HG03520 (cell line): ENCODE results near the gene FXYD4.
A peak's percentile ranks its signal among the peaks of the same experiment; 100 is the strongest.
"Not testable (repeated sequence)": the region's sequence is repeated elsewhere in the genome, so short reads cannot be mapped to it uniquely, and the experiment has no call there.

Source experiments
- ATAC-seq: cut with Tn5 transposase; IDR thresholded peaks from one replicate; pipeline ENCODE4 v1.9.1; 2021; ENCODE audit warnings: mild to moderate bottlenecking, moderate library complexity; ENCODE audit not compliant: unreplicated experiment

Gene FXYD4, protein sequence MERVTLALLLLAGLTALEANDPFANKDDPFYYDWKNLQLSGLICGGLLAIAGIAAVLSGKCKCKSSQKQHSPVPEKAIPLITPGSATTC

DNA sequence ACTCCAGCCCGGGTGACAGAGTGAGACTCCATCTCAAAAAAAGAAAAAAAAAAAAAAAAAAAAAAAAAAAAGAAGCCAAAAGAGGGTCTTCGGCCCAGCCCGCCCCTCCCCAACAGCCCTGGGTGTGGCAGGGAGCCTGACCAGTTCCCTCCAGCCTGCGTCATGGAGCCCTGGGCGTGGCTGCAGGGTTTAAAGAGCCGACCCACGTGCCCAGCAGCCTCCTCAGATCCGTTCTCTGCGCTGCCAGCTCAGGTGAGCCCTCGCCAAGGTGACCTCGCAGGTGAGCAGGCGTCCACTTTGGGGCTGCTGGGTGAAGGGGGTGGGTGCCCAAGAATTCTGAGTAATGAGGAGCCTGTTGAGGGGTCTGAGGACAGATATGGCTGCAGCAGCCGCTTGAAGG is at the start of gene FXYD4:
TSS of gene FXYD4 (plus strand) at position 219 of the 400 bp plus-strand sequence. CDS start 2,111 bp downstream, outside the sequence.
- ATAC-seq, result no peak

DNA sequence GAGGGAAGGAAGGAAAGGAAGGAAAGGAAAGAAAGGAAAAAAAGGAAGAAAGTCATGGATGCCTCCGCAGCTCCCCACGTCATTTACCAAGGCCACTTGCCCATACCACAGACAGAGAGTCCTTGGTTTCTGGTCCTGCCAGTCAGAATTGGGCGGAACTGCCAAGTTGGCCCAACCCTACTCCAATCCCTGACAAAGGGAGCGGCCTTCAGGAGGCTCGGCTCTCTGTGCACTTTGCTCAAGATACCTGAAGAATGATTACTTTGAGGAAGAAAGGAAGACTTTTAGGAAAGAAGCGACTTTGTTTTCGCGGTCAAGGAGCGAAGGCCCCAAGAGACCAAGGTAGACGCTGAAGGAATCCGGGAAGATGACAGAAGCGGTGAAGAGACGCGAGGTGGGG is 49.1 kb upstream of the FXYD4 start:
- no peak for ATAC-seq

DNA sequence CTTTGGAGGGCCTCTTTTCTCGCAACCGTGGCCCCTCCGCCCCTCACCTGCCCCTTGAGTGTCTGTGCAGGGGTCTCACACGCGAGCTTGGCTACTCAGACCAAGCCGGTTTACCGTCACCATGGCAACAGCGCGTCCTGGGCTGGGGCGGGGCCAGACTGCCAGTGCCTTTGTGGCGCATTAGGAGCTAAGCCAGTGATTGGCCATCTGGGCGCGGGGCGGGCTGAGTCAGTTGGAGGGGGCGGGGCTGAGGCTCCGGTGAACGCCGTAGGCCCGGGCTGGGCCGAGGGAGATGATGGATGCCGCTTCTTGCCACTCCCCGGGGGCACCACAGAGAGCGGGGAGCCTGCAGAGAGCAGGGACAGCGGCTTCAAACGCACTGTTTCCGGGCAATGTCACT is 48.7 kb upstream of the FXYD4 start:
- peak; percentile 68 for ATAC-seq

DNA sequence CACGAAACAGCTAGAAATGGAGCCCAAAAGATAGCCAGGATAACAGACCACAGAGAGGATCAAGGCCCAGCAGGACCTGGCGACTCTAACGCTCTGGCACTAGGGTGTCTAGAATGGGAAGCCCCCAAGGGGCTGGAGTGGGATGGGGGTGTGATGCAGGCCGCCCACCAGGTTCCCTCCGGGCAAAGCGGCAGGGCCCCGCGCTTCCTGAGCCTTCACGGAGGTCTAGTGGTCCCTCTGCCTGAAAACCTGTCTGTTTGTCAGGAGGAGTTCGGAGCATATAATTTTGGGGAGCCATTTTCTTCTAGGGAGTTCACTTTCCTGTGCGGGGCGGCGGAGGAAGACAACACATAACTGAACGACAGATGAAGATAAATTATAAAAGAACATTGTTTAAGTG is 48.2 kb upstream of the FXYD4 start:
- no peak for ATAC-seq

DNA sequence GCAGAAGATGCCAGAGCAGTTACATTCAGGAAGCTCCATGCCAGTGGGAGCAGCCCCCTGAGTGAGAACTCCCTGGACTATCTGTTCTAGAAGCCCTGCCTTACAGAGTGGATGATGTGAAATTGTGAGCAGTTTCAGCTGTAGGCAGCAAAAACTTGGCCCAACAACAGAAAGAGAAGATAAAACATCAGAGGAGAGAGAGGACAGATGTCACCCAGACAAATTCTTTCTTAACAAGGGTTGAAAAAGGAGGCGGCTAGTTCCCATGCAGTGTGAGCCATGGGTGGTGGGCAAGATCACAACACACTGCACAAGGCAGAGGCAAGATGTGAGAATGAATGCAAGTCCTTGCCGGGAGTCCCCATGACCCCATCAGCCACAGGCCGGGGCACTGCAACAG is 46.6 kb upstream of the FXYD4 start:
- ATAC-seq, result no peak

DNA sequence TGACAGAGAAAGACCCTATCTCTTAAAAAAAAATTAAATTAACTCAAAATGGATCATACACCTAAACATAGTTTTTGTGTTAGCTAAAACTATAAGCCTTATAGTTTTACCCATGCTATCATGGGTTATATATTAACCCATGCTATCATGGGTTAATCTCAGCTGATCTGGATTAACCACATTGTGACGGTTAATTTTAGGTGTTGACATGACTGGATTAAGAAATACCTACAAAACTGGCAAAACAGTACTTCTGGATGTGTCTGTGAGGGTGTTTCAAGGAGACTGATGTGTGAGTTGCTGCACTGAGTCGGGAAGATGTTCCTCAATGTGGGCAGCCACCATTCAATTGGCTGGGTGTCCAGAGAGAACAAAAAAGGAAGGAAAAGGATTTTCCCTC is 44.3 kb upstream of the FXYD4 start:
- no peak for ATAC-seq

DNA sequence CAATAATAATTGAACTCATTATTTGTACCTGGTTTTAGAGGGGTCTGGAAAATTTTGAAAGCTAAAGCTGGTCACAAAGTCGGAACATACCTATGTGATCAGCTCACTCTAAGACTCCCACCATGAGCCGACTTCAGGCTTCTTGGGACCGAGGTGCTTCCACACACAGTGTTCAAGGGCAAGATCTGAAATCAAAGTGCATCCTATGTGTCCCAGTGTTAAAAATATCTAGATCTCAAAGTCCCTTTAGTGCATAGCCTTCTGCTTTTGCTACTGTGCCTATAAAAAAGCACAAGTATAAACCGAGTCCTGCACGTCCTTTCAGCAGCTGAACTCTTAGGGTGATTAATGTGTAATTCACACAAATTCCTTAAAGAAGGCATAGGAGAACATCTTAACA is 43.5 kb upstream of the FXYD4 start:
- no peak for ATAC-seq

DNA sequence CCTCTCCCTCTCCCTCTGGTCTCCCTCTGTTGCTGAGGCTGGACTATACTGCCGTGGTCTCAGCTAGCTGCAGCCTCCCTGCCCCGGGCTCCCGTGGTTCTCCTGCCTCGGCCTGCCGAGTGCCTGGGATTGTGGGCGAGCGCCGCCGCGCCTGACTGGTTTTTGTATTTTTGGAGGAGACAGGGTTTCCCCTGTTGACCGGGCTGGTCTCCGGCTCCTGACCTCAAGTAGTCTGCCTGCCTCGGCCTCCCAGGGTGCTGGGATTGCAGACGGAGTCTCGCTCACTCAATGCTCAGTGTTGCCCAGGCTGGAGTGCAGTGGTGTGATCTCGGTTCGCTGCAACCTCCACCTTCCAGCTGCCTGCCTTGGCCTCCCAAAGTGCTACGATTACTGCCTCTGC is 42.6 kb upstream of the FXYD4 start:
- not testable (repeated sequence) for ATAC-seq

DNA sequence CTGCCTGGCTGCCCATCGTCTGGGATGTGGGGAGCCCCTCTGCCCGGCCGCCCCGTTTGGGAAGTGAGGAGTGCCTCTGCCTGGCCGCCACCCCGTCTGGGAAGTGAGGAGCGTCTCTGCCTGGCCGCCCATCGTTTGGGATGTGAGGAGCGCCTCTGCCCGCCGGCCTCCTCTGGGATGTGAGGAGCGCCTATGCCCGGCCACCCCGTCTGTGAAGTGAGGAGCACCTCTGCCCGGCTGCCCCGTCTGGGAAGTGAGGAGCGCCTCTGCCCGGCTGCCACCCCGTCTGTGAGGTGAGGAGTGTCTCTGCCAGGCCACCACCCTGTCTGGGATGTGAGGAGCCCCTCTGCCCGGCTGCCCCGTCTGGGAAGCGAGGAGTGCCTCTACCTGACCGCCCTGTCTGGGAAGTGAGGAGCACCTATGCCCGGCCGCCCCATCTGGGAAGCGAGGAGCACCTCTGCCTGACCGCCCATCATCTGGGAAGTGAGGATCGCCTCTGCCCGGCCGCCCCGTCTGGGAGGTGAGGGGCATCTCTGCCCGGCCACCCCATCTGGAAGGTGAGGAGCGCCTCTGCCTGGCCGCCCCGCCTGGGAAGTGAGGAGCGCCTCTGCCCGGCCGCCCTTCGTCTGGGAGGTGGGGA is 42.1 kb upstream of the FXYD4 start:
- not testable (repeated sequence) for ATAC-seq

DNA sequence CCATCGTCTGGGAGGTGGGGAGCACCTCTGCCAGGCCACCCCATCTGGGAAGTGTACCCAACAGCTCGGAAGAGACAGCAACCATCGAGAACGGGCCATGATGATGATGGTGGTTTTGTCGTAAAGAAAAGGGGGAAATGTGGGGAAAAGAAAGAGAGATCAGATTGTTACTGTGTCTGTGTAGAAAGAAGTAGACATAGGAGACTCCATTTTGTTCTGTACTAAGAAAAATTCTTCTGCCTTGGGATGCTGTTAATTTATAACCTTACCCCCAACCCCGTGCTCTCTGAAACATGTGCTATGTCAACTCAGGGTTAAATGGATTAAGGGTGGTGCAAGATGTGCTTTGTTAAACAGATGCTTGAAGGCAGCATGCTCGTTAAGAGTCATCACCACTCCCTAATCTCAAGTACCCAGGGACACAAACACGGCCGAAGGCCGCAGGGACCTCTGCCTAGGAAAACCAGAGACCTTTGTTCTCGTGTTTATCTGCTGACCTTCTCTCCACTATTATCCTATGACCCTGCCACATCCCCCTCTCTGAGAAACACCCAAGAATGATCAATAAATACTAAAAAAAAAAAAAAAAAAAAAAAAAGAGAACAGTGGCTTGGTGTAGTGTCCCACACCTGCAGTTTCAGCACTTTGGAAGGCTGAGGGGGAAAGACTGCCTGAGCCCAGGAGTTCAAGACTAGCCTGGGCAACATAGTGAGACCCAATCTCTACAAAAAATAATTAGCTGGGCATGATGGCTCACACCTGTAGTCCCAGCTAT is 41.2 kb upstream of the FXYD4 start:
- not testable (repeated sequence) for ATAC-seq

DNA sequence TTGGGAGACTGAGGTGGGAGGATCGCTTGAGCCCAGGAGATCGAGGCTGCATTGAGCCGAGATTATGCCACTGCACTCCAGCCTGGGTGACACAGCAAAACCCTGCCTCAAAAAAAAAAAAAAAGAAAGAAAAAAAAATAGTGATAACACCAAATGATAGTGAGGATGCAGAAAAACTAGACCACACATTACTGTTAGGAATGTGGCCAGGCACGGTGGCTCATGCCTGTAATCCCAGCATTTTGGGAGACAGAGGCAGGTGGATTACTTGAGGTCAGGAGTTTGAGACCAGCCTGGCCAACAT is 40.7 kb upstream of the FXYD4 start:
- ATAC-seq, result not testable (repeated sequence)

DNA sequence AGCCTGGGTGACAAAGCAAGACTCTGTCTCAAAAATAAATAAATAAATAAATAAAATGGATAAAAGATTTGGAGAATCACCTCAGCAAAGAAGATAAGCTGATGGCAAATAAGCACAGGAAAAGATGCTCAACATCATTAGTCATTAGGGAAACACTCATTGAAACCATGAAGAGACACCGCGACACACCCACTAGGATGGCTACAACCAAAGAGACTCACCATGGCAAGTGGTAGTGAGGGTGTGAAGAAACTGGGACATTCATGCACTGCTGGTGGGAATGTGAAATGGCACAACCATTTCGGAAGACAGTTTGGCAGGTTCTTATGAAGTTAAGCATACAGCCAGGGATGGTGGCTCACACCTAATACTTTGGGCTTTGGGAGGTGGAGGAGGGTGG is 37.8 kb upstream of the FXYD4 start:
- ATAC-seq, result no peak

DNA sequence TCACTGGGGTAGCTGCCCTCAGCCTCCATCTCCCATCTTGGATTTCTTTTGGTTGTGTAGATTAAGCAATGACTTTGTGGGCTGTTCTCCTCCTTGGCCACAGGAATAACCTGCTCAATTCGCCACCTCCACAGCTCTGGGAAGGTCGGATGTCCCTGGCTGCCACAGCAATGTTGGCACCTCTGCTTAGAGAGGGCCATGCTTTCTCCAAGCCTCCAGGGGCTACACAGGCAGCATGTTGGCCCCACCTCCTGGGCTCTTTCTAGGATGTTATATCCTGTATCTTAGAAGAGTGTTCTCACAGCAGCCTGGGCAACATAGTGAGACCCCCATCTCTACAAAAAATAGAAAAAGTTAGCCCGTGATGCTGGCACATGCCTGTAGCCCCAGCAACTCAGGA is 35.4 kb upstream of the FXYD4 start:
- no peak for ATAC-seq

DNA sequence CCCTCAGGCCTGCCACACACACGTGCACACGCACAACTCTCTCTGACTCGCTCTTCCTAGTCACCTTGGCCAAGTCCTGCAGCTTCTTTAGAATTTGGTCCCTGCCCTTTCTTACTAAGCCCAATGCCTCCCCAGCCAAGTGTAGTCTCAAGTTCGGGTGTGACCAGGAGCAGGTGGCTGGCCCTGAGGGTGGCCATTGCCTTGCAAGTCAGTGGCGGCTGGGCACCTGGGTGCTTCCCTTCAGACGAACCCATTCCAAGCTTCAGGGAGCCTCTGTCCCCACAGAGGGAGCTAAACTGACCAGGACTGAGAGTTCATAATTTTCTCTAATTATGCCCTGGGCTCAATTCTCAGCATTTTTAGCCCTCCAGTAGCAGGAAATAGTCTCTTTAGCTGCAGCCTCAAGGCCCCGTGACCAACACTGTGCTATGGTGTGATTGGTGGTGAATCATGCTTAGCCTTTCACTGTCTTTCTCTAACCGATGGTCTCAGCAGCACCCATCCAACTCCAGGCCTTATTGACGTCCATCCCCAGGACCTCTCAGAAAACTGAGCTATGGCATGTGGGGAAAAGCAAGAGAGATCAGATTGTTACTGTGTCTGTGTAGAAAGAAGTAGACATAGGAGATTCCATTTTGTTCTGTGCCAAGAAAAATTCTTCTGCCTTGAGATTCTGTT is 34.7 kb upstream of the FXYD4 start:
- no peak for ATAC-seq

DNA sequence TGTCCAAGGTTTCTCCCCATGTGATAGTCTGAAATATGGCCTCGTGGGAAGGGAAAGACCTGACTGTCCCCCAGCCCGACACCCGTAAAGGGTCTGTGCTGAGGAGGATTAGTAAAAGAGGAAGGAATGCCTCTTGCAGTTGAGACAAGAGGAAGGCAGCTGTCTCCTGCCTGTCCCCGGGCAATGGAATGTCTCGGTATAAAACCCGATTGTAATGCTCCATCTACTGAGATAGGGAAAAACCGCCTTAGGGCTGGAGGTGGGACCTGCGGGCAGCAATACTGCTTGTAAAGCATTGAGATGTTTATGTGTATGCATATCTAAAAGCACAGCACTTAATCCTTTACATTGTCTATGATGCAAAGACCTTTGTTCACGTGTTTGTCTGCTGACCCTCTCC is 33.9 kb upstream of the FXYD4 start:
- ATAC-seq, result not testable (repeated sequence)

DNA sequence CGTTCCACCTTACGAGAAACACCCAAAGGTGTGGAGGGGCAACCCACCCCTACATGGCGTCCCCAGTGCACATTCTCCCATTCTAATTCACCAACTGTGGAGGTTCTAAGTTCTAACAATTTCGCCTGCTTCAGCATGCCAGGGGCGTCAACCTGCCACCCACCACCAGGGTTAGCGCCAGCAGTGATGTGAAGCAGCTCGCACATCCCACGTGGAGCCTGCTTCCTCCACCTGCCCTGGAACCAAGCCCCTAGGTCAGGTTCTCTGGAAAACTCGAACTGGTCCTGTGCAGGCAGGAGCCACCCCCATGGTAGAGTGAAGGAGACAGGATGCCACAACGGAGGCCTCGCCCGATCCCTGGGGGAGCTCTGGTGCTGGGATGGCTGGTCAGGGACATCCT is 33.3 kb upstream of the FXYD4 start:
- no peak for ATAC-seq

DNA sequence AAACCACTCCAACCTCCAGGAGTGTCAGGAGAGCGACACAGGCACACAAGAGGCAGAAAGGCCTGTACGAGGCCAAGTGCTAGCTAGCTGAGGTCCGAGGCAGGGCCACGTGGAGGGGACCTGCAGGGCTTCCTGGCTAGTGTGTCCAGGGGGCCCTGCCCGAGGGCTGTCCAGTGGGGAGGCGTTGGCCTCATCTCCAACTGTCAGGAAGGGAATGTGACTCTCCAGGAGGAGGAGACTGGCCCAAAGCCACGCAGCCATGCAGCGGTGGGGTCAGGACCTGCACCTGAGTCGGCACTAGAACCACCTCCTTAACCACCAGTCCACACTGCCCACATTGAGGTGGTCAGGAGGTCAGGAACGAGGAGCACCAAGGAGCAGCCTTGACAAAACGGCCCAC is 32.3 kb upstream of the FXYD4 start:
- no peak for ATAC-seq

DNA sequence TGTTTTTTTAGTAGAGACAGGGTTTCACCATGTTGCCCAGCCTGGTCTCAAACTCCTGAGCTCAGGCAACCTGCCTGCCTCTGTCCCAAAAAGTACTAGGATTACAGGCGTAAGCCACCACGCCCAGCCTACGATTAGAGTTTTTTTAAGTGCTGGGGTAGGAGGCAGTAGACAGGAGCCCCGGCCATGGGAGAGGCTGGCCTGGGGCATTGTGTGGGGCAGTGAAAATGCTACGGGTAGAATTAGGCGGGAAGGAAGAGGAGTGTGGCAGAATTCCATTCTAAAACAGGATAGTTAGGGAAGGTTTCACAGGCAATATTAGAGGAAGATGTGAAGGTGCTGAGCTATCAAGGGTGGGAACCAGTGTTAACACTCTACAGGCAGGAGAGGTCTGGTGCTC is 31.3 kb upstream of the FXYD4 start:
- ATAC-seq, result no peak

DNA sequence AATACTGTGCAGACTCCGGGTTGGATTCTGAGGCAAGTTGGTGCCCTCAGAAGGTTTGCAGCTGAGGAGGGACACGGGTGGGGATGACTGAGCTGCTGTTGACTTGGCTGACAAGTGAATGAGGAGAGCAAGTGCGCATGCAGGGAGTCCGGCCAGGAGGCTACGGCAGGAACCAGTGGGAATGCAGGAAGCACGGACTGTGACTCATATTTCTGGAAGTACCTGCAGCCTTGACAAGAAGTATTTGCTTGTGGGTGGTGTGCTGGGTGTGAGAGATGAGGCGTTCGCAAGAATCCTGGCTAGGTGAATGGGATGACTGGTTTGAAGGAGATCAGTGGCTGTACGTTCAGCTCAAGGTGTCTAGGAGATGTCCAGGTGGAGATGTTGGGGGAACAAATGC is 30.8 kb upstream of the FXYD4 start:
- ATAC-seq, result no peak

DNA sequence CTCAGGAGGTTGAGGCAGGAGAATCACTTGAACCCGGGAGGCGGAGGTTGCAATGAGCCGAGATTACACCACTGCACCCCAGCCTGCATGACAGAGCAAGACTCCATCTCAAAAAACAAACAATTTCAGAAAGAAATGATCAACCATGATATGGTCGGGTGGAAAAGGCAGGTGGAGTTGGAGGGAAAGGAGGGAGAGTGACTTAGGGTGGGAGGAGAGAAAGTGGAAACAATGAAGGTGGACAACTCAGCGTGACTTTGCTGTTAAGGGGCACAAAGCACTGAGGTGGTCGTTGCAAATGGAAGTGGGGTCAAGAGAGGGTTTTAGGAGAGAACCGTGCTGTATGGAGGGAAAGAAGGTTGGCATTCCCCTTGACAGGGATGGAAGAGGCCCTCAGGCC is 30.0 kb upstream of the FXYD4 start:
- no peak for ATAC-seq

DNA sequence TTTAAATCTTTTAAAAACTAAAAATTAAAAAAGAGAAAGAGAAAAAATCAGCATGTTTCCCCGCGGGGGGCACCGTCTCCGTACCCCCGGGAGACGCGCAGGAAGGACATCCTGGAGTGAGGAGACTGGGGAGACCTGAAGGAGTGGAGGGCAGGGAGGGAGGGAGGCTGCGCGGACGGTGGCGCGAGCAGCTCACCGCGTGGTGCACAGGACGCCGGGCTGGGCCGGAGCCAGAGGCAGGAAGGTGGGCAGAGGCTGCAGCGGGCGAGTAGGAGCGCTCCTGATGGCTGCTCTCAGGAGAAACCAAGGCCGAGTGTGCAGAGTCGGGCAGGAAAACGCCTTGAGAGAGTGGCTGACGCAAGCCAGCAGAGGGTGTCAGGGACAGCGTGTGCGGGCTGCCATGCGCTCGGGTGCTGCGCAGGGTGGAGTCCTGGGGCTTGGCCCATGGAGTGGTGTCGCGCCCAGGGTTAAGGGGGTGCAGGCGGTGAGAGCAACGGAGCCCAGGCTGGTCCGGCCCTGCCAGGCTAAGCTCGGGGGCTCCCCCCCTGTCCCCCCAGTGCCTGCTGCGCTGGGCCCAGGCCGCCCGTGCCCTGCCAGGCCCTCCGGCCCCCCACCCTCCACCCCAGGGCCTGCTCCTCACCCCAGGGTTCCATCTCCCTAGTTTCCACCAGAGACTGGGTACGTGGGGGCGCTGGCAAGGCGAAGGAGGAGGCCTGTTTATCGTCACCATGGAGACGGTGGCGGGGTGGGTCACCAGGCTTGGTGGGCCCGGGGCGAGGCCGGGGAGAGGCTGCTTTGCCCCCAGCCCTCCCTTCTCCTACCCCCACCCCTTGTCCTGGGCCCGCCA is 28.9 kb upstream of the FXYD4 start:
- ATAC-seq, result no peak
